Measurements from ENCODE around the gene ZNF689.
"Not testable (repeated sequence)": the region's sequence is repeated elsewhere in the genome, so short reads cannot be mapped to it uniquely, and the experiment has no call there.

The ZNF689 gene

GRCh38 chr16:30590869-30591268, 19.3 kb downstream of the ZNF689 start:
- not testable (repeated sequence) for DNase-seq

- not testable (repeated sequence) for DNase-seq
These were observed 20.6 kb downstream of the ZNF689 start for GRCh38 chr16:30589582-30589981.

GRCh38 chr16:30588651-30589050, 21.5 kb downstream of the ZNF689 start:
- DNase-seq, result no peak

- peak; percentile 93 for DNase-seq
These were observed 24.6 kb downstream of the ZNF689 start, which contains the start of gene ZNF785 for GRCh38 chr16:30585400-30586191. Gene ZNF785 (minus strand): TSS chr16:30585697. CDS start chr16:30585611, 86 bp downstream.

GRCh38 chr16:30585022-30585399, 25.2 kb downstream of the ZNF689 start:
- DNase-seq, result no peak

DNA sequence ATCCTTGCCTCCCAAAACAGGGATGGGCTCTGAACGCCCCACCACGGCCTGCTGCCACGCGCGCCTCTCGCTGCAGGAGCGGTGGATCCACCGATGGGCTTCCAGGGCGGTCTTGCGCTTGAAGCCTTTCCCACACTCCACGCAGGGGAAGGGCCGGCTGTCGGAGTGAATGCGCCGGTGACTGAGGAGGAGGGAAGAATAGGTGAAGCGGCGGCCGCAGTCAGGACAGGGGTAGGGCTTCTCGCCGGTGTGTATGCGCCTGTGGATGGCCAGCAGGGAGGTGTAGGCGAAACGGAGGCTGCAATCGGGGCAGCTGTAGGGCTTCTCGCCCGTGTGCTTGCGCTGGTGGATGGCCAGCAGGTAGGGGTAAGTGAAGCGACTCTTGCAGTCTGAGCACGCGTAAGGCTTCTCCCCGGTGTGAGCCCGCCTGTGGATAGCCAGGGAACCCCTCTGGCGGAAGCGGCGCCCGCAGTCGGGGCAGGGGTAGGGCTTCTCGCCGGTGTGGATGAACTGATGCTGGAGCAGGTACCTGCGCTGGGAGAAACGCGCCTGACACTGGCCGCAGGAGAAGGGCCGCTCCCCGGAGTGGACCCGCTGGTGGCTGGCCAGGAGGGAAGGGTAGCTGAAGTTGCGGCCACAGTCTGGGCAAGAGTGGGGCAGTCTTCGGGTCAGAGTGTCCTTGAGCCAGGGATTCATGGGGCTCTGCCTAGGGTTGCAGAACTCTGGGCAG, 27.4 kb downstream of the ZNF689 start:
- no peak for DNase-seq

DNA sequence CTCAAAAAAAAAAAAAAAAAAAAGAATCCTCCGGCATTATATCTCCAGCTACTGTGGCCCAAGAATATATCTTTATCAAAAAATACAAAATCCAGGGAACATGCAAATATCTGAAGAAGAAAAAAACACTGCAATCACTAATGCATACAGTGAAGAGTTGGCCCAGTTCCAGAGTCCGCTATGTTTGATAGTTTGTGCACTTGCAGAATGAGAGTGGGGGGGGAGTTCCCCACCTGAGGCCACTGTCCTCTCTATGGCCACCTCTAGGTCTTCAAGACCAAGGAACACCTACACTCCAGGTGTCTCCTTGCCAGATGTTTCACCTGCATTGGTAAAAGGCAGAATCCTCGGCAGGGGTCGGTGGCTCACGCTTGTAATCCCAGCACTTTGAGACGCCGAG, 28.7 kb downstream of the ZNF689 start:
- no peak for DNase-seq

DNA sequence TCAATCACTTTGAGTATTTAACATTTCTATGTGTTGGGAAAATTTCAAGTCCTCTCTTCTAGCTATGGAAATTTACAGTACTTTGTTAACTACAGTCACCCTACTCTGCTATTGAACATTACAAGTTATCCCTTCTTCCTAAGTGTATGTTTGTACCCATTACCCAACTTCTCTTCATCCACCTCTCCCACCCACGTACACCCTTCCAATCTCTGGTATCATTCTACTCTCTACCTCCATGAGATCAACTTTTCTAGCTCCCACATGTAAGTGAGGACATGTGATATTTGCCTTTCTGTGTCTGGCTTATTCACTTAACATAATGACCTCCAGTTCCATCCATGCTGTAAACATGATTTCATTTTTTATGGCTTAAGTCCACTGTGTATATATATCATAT, 35.5 kb downstream of the ZNF689 start:
- DNase-seq, result no peak

GRCh38 chr16:30571445-30572322, 38.5 kb downstream of the ZNF689 start, which contains the start of gene ZNF688:
Gene ZNF688 (minus strand): TSS chr16:30571714. CDS start chr16:30571629, 85 bp downstream.
- peak; percentile 94 for DNase-seq

GRCh38 chr16:30570636-30571444, 39.3 kb downstream of the ZNF689 start:
- DNase-seq, result no peak

DNA sequence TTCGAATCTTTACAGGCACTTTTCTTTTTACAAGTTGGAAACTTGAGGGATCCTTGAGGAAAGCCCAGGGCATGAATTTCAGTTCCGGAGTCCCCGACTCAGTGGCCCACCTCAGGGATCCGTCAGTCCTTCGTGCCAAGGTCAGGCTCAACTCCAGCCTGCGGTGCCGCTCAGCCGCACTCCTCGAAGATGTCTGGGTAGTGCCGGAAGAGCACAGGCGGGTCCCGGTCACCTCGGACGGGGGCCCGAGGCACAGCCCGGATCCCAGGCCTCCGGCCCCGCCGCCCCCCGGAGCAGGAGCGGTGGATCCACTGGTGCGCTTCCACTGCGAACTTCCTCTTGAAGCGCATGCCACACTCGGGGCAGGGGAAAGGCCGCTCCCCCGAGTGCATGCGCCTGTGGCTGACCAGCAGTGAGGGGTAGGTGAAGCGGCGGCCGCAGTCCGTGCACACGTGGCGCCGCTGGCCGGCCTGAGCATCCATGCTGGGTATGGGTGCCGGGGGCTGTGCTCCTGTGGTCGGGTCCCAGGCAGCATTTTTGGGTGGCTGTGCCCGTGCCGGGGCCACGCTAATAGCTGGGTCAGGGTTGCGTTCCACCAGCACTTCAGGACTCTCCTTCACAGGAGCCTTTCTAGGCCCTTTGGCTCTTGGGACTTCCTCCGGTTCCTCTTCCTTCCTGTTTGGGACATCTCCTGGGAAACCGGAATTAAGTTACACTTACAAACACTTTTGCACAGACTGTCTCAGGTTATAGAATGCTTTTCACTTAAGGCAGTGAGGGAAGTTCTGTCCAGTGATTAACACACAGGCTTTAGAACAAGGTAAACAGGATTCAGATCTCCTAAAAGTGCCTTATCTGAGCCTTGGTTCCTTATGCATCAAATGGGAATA, 40.2 kb downstream of the ZNF689 start:
- no peak for DNase-seq

GRCh38 chr16:30569281-30569680, 40.9 kb downstream of the ZNF689 start:
- no peak for DNase-seq

- no peak for DNase-seq
These were observed 42.1 kb downstream of the ZNF689 start for GRCh38 chr16:30567991-30568638.

- DNase-seq, result no peak
These were observed 42.8 kb downstream of the ZNF689 start for GRCh38 chr16:30567160-30567990.

- no peak for DNase-seq
These were observed 43.7 kb downstream of the ZNF689 start for GRCh38 chr16:30566531-30566930.

- no peak for DNase-seq
These were observed 44.2 kb downstream of the ZNF689 start for GRCh38 chr16:30565984-30566383.

DNA sequence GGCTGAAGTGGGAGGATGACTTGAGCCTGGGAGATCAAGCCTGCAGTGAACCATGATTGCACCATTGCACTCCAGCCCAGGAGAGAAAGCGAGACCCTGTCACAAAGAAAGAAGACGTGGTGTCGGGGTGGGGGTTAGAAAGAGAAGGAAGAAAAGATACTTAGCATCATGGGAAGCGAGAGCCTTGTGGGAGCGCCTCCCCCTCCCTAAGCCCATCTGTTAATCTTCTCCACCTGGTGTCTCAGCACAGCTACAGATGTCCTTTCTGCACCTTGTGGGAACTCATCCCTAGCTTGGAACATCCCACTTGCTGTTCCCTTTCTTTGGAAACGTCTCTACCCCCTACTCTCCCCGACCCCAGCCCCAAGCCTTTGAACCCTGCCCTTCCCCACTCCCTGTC, 44.7 kb downstream of the ZNF689 start:
- DNase-seq, result no peak

GRCh38 chr16:30562021-30562420, 48.2 kb downstream of the ZNF689 start:
- DNase-seq, result no peak

- DNase-seq, result no peak
These were observed 48.9 kb downstream of the ZNF689 start for GRCh38 chr16:30561089-30561816.
